Non-pigmented ciliary epithelial cell (primary cell): ENCODE data around the gene CD36.
A peak's percentile ranks its signal among the peaks of the same experiment; 100 is the strongest.

Experiments
- DNase-seq: peaks from one replicate; pipeline ENCODE4 v3.0.0-alpha.2; 2010; ENCODE audit warnings: low read depth

CD36 gene

DNA sequence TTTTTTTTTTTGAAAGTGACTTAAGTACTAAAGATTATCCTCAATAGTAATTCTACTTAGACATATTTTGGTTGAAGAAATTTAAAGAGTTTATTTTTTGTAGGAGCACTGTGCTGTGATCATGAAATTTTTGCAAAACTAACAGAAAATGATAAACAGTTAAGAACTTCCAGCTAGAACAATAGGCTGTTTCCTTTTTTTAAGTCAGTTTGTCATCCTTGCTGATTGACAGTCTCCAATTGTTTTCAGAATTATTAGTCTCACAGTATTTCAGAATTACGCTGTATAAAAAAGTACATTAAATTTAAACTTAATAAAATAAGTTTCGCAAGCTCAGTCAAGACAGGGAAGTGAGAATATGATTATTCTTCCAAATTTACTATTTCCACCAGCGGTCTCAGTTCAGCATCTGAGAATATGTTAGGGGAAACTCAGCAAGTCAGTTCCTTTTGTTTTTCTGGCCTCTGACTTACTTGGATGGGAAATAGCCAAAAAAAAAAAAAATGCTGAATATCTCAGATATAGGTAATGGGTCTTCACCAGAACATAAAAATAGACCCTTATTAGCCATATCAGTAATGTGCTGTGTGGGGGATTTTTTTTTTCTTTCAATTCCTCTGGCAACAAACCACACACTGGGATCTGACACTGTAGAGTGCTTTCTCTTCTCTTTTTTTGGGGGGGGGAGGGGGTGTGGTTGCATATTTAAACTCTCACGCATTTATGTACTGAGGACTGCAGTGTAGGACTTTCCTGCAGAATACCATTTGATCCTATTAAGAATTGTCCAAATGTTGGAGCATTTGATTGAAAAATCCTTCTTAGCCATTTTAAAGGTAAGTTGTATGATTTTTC, at the start of gene CD36:
TSS of gene CD36 (plus strand) at position 732 of the 855 bp plus-strand sequence. CDS start 8,099 bp downstream, outside the sequence.
- no peak for DNase-seq

DNA sequence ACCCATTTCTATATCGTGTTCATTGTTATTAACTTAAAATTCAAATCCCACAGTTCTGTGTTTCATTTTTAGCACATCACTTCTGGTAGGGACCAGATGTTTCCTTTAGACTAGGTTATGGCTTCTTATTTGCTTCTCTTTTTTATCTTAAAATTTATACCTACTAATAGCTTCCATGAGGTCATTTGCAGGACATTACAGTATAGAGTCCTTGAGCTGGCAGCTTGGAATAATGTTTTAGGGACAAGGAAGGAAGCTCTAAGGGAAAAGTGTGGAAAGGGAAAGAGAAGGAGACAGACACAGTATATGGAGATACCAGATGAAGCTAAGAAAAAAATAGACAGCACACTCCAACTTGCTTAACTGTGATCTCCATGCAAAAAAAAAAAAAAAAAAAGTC, 48.8 kb upstream of the CD36 start:
- no peak for DNase-seq

GRCh38 chr7:80591654-80592053, 46.8 kb upstream of the CD36 start:
- no peak for DNase-seq

DNA sequence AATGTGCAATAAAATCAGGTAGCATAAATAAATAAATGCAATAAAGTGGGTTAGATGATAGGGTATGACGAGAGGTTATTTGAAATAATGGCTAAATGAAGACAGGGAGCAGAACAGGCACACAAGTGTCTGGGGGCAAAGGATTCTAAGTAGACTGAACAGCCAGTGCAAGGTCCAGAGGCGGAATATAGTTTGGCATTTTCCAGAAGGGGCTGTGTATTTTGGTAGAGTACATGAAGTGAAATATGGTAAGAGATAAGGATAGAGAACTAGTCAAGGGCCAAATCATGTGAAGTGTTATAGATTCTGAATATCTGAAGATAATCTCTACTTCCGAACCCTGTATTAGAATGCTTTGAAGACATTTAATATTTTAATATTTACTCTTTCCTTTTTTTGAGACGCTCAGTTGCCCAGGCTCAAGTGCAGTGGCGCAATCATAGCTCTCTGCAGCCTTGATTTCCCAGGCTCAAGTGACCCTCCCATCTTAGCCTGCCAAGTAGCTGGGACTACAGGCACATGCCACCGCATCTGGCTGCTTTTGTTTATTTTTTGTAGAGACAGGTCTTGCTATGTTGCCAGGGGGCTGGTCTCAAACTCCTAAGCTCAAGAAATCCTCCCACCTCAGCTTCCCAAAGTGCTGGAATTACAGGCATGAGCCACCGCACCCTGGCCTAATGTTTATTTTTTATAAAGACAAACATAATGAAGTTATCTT, 44.4 kb upstream of the CD36 start:
- no peak for DNase-seq

DNA sequence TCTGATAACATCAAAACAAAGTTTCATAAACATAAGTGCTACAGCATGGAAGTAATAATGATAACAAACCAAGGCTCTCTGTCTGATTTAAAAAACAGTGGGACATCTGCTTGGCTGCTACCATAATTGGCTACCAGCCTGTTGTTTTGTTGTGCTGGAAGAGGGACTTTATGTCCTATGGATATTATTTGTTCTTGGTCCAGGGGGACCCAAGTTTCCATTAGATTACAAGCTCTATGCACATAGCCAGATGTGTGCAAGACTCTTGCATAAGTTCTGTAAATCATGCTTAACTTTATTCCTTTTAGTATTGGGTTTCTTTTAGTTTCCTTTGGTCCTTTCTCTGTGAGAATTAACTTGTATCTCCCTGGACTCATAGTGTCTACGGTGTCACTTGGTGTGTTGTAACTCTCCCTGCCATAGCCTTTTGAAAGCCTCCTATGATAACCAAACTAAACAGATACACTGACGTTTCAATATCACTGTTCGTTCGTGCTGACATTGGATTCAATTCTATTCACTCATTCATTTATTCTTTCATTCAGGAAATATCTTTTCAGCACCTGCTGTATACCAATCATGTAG, 41.4 kb upstream of the CD36 start:
- no peak for DNase-seq

DNA sequence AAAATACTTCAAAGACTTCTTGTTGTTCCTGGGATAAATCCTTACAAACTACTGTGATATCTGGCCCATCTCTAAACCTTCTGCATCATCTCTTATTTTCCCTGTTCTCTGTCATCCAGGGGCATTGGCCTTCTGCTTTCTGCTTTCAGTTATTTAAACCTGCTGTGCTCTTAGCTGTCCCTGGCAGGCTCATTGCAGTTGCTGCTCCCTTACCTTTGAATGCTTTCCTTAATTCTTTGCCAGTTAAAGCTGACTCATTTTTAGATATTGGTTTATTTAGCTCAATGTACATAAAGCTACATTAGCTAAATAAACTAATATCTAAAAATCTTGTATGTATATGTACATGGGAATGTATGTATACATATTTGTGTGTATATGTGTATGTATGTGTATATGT, 40.6 kb upstream of the CD36 start:
- DNase-seq: no peak

- no peak for DNase-seq
Observed at GRCh38 chr7:80600046-80600445, 38.4 kb upstream of the CD36 start.

DNA sequence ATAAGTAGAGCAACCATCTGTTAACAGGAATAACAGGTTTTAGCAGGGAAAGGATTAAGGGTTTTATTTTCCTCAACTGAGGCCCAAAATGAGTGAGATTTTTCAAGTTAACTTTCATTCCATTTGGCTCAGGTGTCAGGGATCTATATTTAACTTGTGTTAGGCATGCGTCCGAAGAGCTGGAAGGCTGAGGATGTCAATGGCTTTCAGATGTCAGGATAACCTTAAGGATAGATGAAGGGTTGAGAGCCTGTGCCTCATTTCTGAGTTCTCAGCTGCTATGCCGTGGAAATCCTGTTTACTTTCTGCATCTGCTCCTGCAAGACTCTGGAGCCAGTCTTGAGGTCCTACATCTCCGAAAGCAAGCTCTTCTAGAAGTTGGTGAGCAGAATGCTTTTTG, 36.4 kb upstream of the CD36 start:
- no peak for DNase-seq

- no peak for DNase-seq
Observed at GRCh38 chr7:80603940-80604339, 34.5 kb upstream of the CD36 start.

DNA sequence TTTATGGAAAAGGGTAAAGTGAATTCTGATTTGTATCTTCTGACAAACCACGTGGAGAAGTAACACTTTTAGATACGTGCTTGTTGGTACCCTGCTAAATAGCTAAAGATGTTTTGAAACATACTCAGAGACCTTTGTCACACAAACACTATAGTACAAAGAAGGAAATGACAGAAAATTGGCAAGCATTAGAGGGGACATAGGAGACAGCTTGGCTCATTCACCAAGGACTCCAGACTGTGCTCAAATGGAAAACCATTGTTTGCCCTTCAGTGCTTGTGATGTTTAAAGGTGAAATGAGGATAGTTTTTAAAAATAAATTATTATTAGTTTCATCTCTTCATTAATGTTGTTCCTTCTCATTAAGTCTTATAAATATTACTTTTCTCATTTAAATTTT, 34.0 kb upstream of the CD36 start:
- DNase-seq: no peak

DNA sequence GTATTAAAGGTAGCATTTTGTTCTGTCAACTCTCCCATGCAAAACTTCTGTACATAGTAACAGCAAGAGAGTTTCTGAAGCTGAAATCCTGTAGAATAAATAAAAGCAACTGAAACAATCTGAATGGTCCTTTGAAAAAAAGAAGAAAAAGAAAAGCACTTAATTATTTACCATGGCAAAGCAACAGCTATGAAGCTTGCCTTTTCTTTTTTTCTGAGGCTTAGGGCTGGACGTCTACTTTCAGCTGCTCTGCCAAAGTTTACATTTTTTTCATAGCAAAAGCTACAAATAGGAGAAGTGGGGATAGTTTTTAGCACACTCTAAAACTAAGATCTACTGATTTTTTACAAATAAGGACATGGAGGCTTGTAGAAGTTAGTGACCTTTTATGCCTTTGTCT, 31.3 kb upstream of the CD36 start:
- no peak for DNase-seq

DNA sequence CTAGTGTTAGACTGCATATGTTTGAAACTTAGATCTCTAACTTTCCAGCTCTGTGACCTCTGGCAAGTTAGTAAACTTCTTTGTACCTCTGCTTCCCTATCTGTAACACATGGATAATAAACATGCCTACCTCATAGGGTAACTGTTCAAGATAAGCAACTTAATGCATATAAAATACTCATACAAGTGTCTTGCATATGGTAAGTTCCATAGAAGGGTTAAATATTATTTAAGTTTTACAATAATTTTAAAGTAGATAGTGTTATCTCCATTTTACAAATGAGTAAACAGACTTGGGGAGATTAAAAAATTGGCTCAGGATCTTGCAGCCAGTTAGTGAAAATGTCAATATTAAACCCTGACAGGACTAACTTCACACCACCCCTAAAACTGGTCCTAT, 30.1 kb upstream of the CD36 start:
- DNase-seq: no peak

DNA sequence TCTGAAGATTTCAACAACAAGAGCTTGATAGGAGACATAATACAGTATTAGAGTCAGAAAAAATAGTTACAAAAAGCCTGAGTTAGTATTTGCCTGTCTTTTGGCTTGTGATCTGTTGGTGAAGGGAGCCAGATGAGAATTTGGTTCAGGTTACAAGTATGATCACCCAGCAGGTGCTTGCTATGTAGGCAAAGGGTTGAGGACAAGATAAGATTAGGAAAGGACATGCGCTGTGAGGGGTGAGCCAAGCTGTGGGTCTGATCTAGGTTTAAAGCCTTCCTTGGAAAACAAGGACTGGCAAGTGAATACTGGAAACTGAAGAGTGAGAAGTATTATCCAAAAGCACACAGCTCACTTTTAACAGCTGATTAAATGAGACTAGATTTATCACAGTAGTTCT, 28.7 kb upstream of the CD36 start:
- no peak for DNase-seq

DNA sequence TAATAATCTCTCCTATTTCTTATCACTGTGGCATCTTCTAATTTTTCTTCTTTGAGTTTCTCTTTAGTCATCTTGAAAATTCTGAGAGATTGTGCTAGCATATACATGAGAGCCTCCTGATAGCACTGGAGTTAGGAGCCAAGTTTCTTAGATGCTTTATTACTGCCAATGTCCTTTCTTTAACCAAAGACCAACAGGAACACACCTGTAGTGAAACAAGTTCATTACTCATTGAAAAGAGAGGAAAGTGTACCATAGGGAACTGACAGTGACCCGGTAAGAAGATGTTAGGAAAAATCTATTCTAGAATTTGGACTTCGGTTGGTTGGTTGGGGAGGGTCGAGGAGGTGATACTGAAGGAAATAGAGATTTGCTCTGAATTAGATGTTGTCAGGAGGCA, 27.1 kb upstream of the CD36 start:
- DNase-seq: no peak

- DNase-seq: peak; percentile 69
Observed at GRCh38 chr7:80611779-80612178, 26.7 kb upstream of the CD36 start.

DNA sequence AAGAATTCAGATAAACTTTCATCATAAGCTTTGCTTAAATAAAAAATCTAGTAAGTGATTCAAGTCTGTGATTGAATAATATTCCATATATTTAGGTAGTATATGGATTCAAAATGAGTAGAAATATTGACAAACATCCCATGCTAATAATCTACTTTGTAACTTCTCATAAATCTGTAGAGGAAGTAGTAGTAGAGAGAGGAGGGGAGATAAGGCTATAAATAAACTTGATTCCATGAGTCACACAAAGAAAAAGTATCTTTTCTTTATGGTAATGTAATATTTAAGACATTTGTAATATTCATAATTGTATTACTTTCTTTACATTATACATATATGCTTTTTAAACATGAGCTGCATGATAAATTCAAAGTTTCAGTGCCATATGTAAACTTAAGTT, 25.6 kb upstream of the CD36 start:
- no peak for DNase-seq

- DNase-seq: no peak
Observed at GRCh38 chr7:80613519-80613918, 24.9 kb upstream of the CD36 start.

DNA sequence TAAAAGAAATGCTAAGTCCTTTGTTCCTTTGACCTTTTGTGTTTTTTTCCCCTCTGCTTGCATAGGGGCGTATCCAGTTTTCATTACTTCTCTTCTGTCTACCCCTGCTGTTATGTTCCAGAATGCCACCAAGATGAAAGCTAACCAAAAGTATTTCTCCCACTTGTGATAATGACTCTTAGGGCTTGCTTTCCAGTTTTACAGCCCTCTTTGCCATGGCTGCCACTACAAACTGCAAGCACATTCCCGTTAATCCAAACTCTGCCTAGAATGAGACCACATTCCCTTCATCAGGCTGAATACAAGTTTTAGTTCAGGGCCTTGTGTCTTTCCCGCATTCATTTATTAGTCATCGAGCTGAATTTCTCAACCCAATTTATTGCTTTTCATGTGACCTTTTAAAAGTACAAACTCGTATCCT, 23.6 kb upstream of the CD36 start:
- no peak for DNase-seq

DNA sequence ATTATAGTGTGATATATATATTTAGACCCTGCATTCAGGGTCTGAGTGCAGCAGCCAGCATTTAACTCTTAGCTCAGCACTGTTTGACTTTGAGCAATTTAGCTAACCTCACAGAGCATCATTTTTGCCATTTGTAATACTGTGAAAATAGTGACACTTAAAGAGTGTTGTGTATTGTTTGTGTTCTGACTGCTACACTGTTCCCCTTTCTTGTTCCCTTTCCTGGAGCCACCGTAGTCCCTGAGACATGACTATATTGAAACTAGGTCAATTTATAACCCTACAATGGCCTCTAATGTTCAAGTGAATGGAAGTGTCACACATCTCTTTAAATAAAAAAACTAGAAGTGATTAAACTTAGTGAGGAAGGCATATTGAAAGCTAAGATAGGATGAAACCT, 20.3 kb upstream of the CD36 start:
- DNase-seq: no peak

GRCh38 chr7:80619741-80620140, 18.7 kb upstream of the CD36 start:
- DNase-seq: no peak

DNA sequence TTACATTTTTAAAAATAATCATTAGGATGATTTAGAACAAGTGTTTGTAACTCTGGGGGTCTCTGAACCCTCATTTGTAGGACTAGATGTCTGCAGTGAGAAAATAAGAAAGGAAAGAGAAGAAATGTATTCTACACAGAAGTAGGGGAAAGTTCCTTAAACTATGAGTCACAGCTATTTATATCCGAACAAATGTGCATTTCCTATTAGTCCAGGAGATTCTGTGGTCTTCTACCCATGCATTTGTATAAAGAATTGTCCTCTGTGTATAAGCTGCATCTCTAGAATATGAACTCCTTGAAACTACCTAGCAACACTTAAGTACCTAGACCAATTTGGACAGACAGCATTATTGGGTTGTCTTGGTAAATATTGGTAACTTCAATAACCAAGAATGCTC, 15.9 kb upstream of the CD36 start:
- DNase-seq: no peak

DNA sequence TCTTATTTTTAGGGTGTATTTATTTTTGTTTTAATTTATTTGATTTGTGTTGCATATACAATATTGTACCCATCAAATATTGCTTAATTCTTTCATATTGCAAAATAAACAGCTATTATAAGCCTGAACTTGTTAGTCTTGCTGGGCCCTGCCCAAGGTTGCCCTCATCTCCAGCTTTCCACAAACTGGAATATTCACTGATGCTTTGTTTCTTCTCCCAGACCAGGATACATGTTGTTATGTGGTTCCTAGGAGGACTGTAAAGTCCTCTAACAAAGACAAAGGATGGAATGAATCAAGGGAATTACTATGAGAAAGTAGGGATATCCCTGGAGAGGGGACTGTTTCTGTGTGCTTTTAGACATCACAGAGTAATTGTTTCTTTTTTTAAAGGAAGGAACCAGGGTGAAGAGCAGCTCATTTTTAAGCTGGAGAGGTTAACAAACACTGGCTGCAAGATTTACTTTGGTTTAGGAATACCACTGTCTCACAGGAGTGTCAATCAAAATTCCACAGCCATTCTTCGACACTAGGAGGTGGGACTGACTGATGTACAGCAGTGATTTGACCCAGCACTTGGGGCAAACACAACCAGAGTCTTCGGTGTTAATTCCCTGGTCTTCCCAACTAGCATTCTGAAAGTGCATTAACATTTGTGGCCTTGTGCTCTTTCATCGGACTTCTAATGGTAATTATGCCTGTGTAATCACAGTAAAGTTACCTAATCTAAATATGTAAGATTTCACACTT, 14.8 kb upstream of the CD36 start:
- DNase-seq: no peak

DNA sequence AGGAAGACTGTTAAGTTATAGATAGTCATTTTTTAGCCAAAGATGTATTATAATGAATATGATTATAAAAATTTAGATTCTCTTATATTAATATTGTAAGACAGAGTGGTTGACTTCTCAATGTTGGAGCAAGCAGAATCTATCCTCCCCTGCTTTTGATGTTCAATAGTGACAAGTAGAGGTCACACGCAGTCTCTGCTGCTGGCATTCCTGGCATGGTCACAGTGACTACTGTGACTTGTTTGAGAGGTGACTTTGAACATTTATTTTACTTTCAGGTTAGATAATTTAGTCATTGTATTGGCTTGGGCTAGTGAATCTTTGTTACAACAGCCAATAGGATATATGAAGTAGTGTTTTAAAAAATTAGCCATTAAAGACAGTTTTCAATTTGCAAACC, 13.7 kb upstream of the CD36 start:
- no peak for DNase-seq
